ENCODE data around the gene RAB6A.

RAB6A gene

GRCh38 chr11:73762732-73763131, 1.9 kb upstream of the RAB6A start:
- no peak for TF ChIP-seq CTCF (IDR thresholded peaks at IDR 0.05; ENCODE audit: low read depth, low read length, poor library complexity, severe bottlenecking)
- TF ChIP-seq EZH2phosphoT487 (IDR thresholded peaks at IDR 0.05; ENCODE audit: borderline replicate concordance, low read length): no peak
- peaks cover 31% of the 10 kb centered on the region for H3K79me2 ChIP-seq (ENCODE audit: control insufficient read depth, low read length)
- peaks cover 6% of the 10 kb centered on the region for H3F3A ChIP-seq (ENCODE audit: control insufficient read depth, insufficient read depth)
- H3K9me3 ChIP-seq (ENCODE audit: control insufficient read depth, insufficient read depth, low read length): no peaks in the 10 kb centered on the region
- peaks cover 11% of the 10 kb centered on the region for H3K36me3 ChIP-seq (ENCODE audit: control insufficient read depth, low read length)
- no peaks in the 10 kb centered on the region for H3K9me2 ChIP-seq (replicated peaks; ENCODE audit: control insufficient read depth, low read length)
- H4K20me1 ChIP-seq (ENCODE audit: control insufficient read depth, insufficient read depth, low read depth, low read length): peaks cover 11% of the 10 kb centered on the region
- peaks cover 36% of the 10 kb centered on the region for H3K4me1 ChIP-seq (ENCODE audit: control insufficient read depth, low read length)
- H3K27me3 ChIP-seq (ENCODE audit: control insufficient read depth, low read length): peaks cover 10% of the 10 kb centered on the region; the same call in 1 of the 2 replicates
- no peak overlapping the region for H3K4me2 ChIP-seq (ENCODE audit: low read length)
- no peak overlapping the region for H3K27ac ChIP-seq (ENCODE audit: low read depth, low read length)
- no peak overlapping the region for H3K4me3 ChIP-seq (ENCODE audit: low read length)

DNA sequence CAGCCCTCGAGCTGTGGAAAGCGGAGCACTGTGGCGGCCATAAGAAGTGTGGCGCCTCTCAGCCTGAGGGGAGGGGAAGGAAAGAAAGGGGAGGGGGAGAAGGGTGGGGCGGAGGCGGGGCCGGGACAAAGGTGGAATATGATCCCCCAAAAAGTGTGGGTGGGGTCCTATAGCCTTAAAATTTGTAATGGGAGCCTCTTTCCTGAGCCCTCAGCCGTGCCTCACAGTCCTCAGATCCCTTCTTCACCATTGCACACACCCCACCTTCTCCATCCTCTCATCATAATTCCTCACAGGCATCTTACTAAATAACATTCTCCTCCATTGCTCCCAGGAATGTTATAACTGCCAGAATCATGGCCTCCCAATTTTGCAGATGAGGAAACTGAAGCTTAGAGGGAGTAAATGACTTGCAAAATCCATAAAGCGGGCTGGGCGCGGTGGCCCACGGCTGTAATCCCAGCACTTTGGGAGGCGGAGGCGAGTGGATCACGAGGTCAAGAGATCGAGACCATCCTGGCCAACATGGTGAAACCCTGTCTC, 600 bp upstream of the RAB6A start:
- H3F3A ChIP-seq (ENCODE audit: control insufficient read depth, insufficient read depth): peaks cover 6% of the 10 kb centered on the region; the same call in 1 of the 2 replicates
- peaks cover 42% of the 10 kb centered on the region for H3K79me2 ChIP-seq (ENCODE audit: control insufficient read depth, low read length)
- TF ChIP-seq CTCF (IDR thresholded peaks at IDR 0.05; ENCODE audit: low read depth, low read length, poor library complexity, severe bottlenecking) (no peak), EZH2phosphoT487 (IDR thresholded peaks at IDR 0.05; ENCODE audit: borderline replicate concordance, low read length) (no peak)
- H3K27me3 ChIP-seq (ENCODE audit: control insufficient read depth, low read length): peaks cover 2% of the 10 kb centered on the region; the same call in 1 of the 2 replicates
- H3K36me3 ChIP-seq (ENCODE audit: control insufficient read depth, low read length): peaks cover 16% of the 10 kb centered on the region
- no peaks in the 10 kb centered on the region for H3K9me3 ChIP-seq (ENCODE audit: control insufficient read depth, insufficient read depth, low read length)
- H3K4me3 ChIP-seq (ENCODE audit: low read length): peak overlapping the region; percentile 99
- H3K4me1 ChIP-seq (ENCODE audit: control insufficient read depth, low read length): peaks cover 39% of the 10 kb centered on the region
- no peaks in the 10 kb centered on the region for H3K9me2 ChIP-seq (replicated peaks; ENCODE audit: control insufficient read depth, low read length)
- no peak overlapping the region; the same call in 1 of the 2 replicates for H3K27ac ChIP-seq (ENCODE audit: low read depth, low read length)
- H3K4me2 ChIP-seq (ENCODE audit: low read length): peak overlapping the region; percentile 80
- H4K20me1 ChIP-seq (ENCODE audit: control insufficient read depth, insufficient read depth, low read depth, low read length): peaks cover 11% of the 10 kb centered on the region

GRCh38 chr11:73760135-73760678, 667 bp downstream of the RAB6A start:
- Histone ChIP-seq H3K27ac (ENCODE audit: low read depth, low read length) (peak overlapping the region; percentile 37), H3K4me1 (ENCODE audit: control insufficient read depth, low read length) (peaks cover 39% of the 10 kb centered on the region), H3K9me3 (ENCODE audit: control insufficient read depth, insufficient read depth, low read length) (no peaks in the 10 kb centered on the region), H3K27me3 (ENCODE audit: control insufficient read depth, low read length) (no peaks in the 10 kb centered on the region), H3K4me3 (ENCODE audit: low read length) (peak overlapping the region; percentile 99), H3K4me2 (ENCODE audit: low read length) (peak overlapping the region; percentile 93), H4K20me1 (ENCODE audit: control insufficient read depth, insufficient read depth, low read depth, low read length) (peaks cover 11% of the 10 kb centered on the region), H3K9me2 (replicated peaks; ENCODE audit: control insufficient read depth, low read length) (no peaks in the 10 kb centered on the region), H3K79me2 (ENCODE audit: control insufficient read depth, low read length) (peaks cover 54% of the 10 kb centered on the region), H3F3A (ENCODE audit: control insufficient read depth, insufficient read depth) (peaks cover 6% of the 10 kb centered on the region; the same call in 1 of the 2 replicates), H3K36me3 (ENCODE audit: control insufficient read depth, low read length) (peaks cover 16% of the 10 kb centered on the region)
- no peak for TF ChIP-seq CTCF (IDR thresholded peaks at IDR 0.05; ENCODE audit: low read depth, low read length, poor library complexity, severe bottlenecking)
- TF ChIP-seq EZH2phosphoT487 (IDR thresholded peaks at IDR 0.05; ENCODE audit: borderline replicate concordance, low read length): no peak
